GM21529 (cell line): ENCODE measurements around the gene BPTF.
A peak's percentile ranks its signal among the peaks of the same experiment; 100 is the strongest.
"Not testable (repeated sequence)": the region's sequence is repeated elsewhere in the genome, so short reads cannot be mapped to it uniquely, and the experiment has no call there.

Source experiments
- ATAC-seq: cut with Tn5 transposase; IDR thresholded peaks from one replicate; pipeline ENCODE4 v1.9.1; 2021; ENCODE audit not compliant: unreplicated experiment

BPTF gene

GRCh38 chr17:67963145-67963572 lies 137.9 kb downstream of the BPTF start:
- ATAC-seq = not testable (repeated sequence)

- no peak for ATAC-seq
These were observed 145.5 kb downstream of the BPTF start for GRCh38 chr17:67970783-67971182.

GRCh38 chr17:67974185-67974584 lies 148.9 kb downstream of the BPTF start:
- ATAC-seq = no peak

- ATAC-seq = no peak
These were observed 149.3 kb downstream of the BPTF start for GRCh38 chr17:67974598-67975066.

GRCh38 chr17:67976306-67976705 lies 151.0 kb downstream of the BPTF start:
- ATAC-seq = not testable (repeated sequence)

- ATAC-seq = no peak
These were observed 155.2 kb downstream of the BPTF start for GRCh38 chr17:67980456-67980855.

- ATAC-seq = not testable (repeated sequence)
These were observed 155.6 kb downstream of the BPTF start for GRCh38 chr17:67980883-67981282.

GRCh38 chr17:67982034-67982640 lies 156.8 kb downstream of the BPTF start:
- ATAC-seq = no peak

GRCh38 chr17:67982686-67983382 lies 157.5 kb downstream of the BPTF start:
- ATAC-seq = no peak

GRCh38 chr17:67983383-67983688 lies 158.0 kb downstream of the BPTF start:
- no peak for ATAC-seq

- ATAC-seq = no peak
These were observed 165.6 kb downstream of the BPTF start for GRCh38 chr17:67990909-67991308.

- peak; percentile 0 for ATAC-seq
These were observed 167.3 kb downstream of the BPTF start for GRCh38 chr17:67992548-67993152.

- ATAC-seq = peak; percentile 75
These were observed 168.1 kb downstream of the BPTF start for GRCh38 chr17:67993153-67993997.

GRCh38 chr17:67993998-67994361 lies 168.7 kb downstream of the BPTF start:
- ATAC-seq = peak; percentile 11

- ATAC-seq = no peak
These were observed 169.7 kb downstream of the BPTF start for GRCh38 chr17:67994817-67995569.

- ATAC-seq = no peak
These were observed 170.4 kb downstream of the BPTF start for GRCh38 chr17:67995570-67996263.

- not testable (repeated sequence) for ATAC-seq
These were observed 171.2 kb downstream of the BPTF start, which contains the start of gene C17orf58 for GRCh38 chr17:67996301-67997171. Gene C17orf58 (minus strand): TSS chr17:67996469. CDS start chr17:67996198, 271 bp downstream.

- ATAC-seq = no peak
These were observed 173.2 kb downstream of the BPTF start for GRCh38 chr17:67998466-67998865.

- no peak for ATAC-seq
These were observed 174.1 kb downstream of the BPTF start for GRCh38 chr17:67999291-67999911.
